ENCODE measurements around the gene PRRC2B.
"Not testable (repeated sequence)": the region's sequence is repeated elsewhere in the genome, so short reads cannot be mapped to it uniquely, and the experiment has no call there.

Gene PRRC2B

GRCh38 chr9:131491001-131491710 is 97.3 kb downstream of the PRRC2B start:
- no peak for DNase-seq

- DNase-seq: no peak
Measured at GRCh38 chr9:131492070-131492469, 98.2 kb downstream of the PRRC2B start.

GRCh38 chr9:131494296-131494870 is 100.5 kb downstream of the PRRC2B start:
- no peak for DNase-seq

GRCh38 chr9:131495785-131496184 is 101.9 kb downstream of the PRRC2B start:
- no peak for DNase-seq

- DNase-seq: no peak
Measured at GRCh38 chr9:131496844-131497405, 103.0 kb downstream of the PRRC2B start.

GRCh38 chr9:131499254-131499767 is 105.4 kb downstream of the PRRC2B start:
- no peak for DNase-seq

- peak; percentile 78 for DNase-seq
Measured at GRCh38 chr9:131500377-131500776, 106.5 kb downstream of the PRRC2B start.

GRCh38 chr9:131500939-131501541 is 107.2 kb downstream of the PRRC2B start:
- peak; percentile 75 for DNase-seq

- DNase-seq: peak; percentile 92
Measured at GRCh38 chr9:131502781-131503625, 109.1 kb downstream of the PRRC2B start, which contains the start of gene POMT1. Gene POMT1 (plus strand): TSS chr9:131502918. CDS start chr9:131504219, 1,301 bp downstream.

- peak; percentile 84 for DNase-seq
Measured at GRCh38 chr9:131503626-131504465, 110.0 kb downstream of the PRRC2B start.

- DNase-seq: no peak
Measured at GRCh38 chr9:131505012-131505411, 111.1 kb downstream of the PRRC2B start.

- no peak for DNase-seq
Measured at GRCh38 chr9:131511416-131511815, 117.5 kb downstream of the PRRC2B start.

- DNase-seq: no peak
Measured at GRCh38 chr9:131511880-131512279, 118.0 kb downstream of the PRRC2B start.

- no peak for DNase-seq
Measured at GRCh38 chr9:131513177-131513576, 119.3 kb downstream of the PRRC2B start.

GRCh38 chr9:131515559-131516031 is 121.7 kb downstream of the PRRC2B start:
- DNase-seq: not testable (repeated sequence)

- DNase-seq: no peak
Measured at GRCh38 chr9:131516100-131516499, 122.2 kb downstream of the PRRC2B start.

GRCh38 chr9:131516930-131517329 is 123.0 kb downstream of the PRRC2B start:
- DNase-seq: no peak

GRCh38 chr9:131517761-131518190 is 123.9 kb downstream of the PRRC2B start:
- DNase-seq: no peak

- DNase-seq: no peak
Measured at GRCh38 chr9:131518553-131518952, 124.7 kb downstream of the PRRC2B start.

GRCh38 chr9:131520503-131520902 is 126.6 kb downstream of the PRRC2B start:
- no peak for DNase-seq

GRCh38 chr9:131521203-131521602 is 127.3 kb downstream of the PRRC2B start:
- DNase-seq: no peak

Measured in stimulated activated CD4-positive, alpha-beta T cell treated with anti-CD3 and anti-CD28 coated beads, Interleukin-15, amount 100 ng/mL, for 24 hours (primary cell).